DMS 273 (cell line): ENCODE results near the gene SPATC1L.
A peak's percentile ranks its signal among the peaks of the same experiment; 100 is the strongest.
"Not testable (repeated sequence)": the region's sequence is repeated elsewhere in the genome, so short reads cannot be mapped to it uniquely, and the experiment has no call there.

ENCODE experiments used
- DNase-seq: peaks from one replicate; lab custom pipeline; 2025; ENCODE audit not compliant: unreplicated experiment; lab: John Stamatoyannopoulos, UW

The SPATC1L gene

DNA sequence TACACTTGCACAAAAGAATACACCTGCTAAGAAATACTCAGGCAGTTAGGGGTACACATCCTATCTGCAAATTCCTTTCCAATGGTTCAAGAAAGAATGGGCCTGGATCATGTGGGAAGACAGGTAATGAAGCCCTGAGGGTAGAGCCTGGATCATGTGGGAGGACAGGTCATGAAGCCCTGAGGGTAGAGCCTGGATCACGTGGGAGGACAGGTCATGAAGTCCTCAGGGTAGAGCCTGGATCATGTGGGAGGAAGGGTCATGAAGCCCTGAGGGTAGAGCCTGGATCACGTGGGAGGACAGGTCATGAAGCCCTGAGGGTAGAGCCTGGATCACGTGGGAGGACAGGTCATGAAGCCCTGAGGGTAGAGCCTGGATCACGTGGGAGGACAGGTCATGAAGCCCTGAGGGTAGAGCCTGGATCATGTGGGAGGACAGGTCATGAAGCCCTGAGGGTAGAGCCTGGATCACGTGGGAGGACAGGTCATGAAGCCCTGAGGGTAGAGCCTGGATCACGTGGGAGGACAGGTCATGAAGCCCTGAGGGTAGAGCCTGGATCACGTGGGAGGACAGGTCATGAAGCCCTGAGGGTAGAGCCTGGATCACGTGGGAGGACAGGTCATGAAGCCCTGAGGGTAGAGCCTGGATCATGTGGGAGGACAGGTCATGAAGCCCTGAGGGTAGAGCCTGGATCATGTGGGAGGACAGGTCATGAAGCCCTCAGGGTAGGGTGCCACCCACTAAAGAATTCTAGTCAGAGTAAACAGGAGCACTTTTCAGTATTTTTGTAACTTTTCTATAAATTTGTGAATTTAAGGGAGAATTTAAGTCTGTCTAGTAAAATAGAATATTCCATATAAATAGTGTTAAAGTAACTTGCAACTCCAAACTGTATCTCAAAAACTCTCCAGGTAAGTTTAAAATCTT is 16.9 kb upstream of the SPATC1L start:
- not testable (repeated sequence) for DNase-seq

DNA sequence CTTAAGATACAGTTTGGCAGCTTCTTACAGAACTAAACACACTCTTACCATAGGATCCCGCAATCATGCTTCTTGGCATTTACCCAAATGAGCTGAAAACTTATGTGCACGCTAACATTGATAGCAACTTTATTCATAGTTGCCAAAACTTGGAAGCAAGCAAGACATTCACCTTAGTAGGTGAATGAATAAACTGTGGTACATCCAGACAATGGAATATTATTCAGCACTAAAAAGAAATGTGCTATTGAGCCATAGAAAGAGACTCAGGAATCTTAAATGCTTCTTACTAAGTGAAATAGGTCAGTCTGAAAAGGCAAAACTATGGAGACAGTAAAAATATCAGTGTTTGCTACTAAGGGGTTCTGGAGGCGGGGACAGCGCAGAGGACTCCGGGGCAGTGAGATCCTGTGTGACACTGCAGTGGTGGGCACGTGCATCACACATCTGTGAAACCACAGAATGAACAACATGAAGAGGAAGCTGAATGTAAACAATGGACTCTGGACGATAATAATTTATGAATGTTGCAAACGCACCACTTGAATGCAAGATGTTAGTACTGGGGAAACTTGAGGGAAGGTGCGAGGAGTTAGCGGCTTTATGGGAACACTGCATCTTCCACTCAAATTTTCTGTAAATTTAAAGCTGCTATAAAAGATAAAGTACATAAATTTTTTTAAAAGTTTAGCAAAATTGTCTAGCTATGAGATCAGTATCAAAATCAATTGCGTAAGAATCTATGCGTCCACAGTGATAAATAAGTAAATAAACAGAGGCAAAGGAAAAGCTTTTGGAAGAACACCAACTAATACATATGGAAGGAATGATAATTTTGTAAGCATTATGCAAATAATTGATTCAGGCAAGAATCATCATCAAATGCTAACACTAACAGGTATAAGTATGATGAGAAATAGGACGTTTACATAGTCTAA is 15.4 kb upstream of the SPATC1L start:
- no peak for DNase-seq

DNA sequence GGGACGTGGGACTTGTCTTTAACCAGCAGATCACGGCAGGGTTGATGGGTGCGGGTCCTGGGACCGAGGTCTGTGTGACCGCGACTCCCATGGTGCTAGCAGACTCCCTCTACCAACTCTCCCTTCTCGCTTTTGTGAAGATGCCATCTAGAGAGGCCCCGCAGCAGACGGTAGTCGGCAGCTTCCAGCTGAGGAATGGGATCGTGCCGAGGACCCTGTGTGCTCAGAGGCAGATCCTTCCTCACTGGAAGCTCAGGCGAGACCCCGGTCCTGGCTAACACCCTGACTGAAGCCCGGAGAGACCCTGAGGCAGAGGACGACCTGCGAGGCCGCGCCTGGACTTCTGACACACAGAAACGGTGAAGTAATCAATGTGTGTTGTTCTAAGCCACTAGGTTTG is 12.5 kb upstream of the SPATC1L start:
- DNase-seq = no peak

DNA sequence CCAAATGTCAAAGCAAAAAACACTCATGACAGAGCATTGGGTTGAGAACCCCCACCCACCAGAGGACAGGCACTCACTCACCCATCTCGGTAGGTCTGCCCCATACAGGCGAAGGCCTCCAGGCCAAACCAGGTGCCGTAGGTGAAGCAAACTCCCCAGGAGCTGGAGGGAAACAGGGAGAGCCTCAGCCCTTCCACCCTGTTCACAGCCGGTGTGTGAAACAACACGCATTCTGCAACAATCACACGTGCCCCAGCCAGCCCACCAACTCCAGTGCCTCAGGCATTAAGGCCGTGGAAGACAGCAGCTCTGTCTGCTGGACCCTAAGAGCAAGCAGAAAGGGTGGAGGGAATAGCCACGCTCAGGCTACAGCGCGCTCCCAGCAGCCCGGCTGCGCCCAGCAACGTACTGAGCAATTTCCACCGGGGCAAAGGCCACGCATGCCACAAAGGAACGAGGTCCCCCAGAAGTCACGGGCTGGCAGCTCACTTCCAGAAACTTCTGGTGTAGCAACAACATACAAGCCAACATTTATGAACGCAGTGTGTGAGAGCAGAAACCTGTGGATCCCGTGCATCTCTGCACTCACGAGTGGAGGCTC is 11.4 kb upstream of the SPATC1L start:
- DNase-seq = no peak

DNA sequence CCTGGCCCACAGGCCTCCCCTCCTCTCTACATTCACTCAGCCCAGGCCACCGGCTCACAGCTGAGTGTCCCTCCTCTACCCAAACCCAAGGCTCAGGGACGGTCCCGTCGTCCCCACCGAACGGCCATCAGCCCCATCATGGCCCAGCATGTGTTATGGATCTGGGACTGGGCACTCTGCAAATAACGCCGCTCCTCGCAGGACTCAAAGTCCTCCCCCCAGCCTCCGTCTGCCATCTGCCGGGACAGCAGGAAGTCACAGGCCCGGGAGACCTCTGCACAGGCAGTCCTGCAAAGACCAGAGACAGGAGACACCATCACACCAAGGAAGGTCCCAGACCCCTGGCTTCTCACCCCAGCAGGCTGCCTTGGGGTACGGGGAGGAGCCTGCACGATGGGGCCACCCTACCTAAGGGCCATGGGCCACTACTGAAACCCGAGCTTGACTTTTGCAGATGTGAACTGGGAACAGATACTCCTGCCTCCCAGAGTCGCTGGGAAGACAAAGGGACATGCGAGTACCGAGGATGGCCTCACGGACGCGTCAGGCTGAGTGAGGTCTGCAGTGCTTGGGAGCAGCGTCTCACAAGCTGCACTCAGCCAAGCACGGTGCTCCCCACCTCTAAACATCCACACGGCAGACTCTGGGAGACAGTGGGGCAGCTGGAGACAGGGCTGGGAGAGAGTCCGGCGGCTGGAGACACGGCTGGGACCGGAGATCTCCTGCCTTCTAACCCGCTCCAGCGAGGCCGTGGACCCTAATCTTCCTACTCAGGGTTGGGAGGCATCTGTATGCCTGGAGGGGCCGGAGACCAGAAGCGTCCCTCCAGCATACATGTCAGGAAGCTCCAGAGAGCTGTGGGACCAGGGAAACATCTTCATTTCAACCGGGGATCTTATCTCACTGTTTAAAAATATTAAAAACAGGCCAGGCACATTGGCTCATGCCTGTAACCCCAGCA is 10.4 kb upstream of the SPATC1L start:
- no peak for DNase-seq

DNA sequence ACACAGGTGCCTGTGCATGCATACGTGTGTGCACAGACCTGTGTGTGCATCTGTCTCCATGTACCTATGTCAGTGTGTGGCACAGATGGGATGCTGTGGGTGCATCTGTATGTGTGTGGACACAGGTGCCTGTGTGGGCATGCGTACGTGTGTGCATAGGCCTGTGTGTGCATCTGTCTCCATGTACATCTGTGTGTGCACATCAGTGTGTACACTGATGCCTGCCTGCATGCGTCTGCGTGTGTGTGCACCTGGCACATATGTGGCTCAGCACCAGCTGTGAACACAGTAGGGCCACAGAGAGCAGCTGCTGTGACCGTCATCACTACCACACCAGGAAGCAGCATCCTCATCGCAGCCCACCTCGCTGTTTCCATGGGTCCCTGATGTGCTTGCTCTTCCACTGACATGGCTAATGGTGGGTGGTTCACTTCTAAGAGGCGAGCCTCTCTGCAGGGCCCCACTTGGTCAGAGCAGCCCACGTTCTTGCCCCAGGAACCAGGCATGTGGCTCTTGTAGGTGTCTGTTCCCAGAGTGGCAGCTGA is 9.6 kb upstream of the SPATC1L start:
- DNase-seq = no peak

DNA sequence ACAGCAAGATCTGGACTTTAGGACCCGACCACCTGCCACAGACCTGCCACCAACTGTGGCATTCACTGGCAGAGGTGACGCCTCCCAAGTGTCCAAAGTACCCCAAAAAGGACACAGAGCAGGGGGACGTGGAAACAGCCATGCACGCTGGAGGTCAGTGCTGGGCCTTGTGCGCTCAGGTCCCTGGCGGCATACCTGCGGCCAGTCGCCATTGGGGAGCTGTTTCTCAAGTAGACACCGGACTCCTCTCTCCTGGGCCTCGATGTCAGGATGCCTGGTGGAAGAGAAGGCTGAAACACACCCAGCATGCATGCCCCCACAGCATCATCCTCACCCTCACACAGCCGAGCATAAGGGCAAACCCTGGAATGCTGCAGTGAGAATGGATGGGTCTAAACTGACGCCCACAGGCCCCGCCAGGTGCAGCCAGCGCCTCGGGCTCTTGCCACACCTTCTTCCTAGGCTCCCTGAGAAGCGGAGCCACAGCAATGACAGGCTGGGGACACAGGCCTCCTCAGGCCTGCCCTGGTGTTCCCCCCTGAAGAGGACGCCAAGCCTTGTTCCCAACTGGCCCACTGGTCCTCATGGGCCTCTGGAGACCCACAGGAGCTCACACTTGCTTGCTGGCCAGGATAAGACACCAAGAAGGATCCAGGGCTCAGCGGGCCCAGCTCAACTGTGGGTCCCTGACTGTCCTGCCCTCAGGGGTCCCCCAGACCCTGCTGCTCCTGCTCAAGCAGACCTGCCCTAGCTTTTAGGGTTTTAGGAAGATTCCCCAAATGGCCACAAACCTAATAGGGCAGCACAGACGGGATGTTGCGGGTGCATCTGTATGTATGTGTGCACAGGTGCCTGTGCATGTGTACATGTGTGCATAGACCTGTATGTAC is 7.7 kb upstream of the SPATC1L start:
- no peak for DNase-seq

DNA sequence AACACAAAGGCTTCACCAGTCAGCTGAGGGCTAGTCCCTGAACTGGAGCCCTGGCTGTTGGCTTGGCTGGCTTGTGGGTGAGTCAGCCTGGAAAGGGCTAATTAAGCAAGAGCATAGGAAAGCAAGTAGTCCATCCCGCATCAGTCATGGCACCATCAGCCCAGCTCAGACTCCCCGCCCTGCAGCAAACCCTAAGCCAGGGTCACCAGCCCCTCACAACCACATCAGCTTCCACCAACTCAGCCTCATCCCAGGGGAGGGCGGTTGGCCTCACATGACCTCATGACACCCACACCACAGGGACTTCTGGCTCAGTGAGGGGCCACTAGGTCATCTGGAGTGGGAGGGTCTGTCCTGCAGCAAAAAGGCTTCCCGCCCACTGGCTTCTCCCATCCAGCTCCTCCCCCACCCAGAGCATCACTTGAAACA is 7.0 kb upstream of the SPATC1L start:
- no peak for DNase-seq

DNA sequence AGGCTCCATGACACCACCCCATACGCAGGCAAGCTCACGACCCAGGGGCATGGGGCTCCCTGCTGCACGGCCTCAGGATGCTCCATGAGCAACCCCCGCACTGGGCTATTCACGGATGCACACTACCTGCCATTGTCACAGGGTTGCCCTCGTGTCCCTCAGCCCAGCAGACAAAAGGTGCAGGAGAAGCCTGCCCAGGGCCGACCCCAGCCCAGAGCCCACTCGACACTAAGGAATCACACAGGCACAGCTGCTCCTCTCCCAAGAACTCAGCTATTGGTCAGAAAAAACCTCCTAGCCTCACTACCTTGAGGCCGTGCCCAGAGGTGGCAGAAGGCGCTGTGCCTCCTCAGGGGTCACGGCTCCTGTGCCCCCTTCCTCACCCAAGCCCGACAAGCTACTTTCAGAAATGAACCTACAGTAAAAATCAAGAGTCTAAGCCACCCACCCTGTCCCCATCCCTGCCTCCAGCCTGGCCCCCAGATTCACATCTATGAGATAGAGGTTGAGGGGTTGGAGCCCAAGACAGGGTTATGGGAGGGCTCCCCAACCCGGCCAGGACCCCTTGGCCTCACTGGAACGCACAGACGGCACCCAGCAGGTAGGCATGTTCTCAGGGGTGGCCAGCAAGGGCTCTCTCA is 6.4 kb upstream of the SPATC1L start:
- DNase-seq = no peak

DNA sequence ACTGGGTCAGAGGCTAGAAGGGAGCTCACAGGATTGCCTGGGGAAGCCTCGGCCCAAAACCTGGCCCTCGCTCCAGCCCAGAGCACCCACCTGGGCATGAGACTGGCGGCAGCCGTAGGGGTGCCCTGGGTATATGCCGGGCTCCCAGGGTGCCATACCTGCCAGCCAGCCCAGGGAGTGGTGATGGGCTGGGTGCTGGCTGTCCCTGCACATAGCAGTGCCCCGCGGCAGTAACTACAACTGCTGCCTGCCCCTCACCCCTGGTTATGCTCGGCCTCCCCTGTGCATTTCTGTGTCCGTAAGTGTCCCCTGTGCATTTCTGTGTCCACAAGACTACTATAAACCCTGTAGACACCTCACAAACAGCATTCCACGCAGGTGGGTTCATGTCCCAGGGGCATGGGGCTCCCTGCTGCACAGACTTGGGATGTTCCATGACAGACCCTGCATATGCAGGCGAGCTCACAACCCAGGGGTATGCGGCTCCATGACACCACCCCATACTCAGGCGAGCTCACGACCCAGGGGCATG is 5.8 kb upstream of the SPATC1L start:
- DNase-seq = no peak

DNA sequence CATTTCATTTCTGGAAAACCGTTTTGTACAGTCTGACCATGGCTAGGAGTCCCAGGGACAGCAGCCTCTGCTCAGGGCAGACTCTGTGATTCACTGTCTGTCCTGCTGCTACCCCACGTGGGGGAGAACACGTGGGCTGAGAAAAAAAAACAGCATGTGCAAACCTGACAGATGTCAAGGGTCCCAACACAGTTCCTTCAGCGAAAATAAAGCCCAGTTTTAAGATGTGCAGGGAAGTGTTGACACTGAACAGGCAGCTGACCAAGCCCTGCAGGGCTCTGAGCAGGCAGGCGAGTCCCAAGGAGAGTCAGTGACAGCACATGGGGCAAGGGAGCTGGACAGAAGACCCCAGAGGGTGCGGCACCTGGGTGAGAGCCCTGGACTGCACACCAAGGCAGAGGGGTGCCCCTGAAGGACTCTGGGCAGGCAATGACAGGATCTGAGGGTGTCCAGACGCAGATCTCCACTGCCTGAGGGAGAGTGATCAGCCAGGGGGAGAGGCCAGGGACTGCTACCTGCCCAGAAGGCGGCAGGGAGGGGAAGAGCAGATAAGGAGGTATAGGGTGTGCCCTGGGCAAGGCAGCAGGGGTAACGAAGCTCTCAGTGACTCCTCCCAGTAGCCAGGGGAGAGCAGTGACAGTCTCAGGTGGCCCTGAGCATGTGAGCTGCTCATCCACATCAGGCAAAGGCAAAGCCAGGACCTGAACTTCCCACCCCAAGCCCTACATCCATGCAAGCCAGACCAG is 5.1 kb upstream of the SPATC1L start:
- peak; percentile 60 for DNase-seq

DNA sequence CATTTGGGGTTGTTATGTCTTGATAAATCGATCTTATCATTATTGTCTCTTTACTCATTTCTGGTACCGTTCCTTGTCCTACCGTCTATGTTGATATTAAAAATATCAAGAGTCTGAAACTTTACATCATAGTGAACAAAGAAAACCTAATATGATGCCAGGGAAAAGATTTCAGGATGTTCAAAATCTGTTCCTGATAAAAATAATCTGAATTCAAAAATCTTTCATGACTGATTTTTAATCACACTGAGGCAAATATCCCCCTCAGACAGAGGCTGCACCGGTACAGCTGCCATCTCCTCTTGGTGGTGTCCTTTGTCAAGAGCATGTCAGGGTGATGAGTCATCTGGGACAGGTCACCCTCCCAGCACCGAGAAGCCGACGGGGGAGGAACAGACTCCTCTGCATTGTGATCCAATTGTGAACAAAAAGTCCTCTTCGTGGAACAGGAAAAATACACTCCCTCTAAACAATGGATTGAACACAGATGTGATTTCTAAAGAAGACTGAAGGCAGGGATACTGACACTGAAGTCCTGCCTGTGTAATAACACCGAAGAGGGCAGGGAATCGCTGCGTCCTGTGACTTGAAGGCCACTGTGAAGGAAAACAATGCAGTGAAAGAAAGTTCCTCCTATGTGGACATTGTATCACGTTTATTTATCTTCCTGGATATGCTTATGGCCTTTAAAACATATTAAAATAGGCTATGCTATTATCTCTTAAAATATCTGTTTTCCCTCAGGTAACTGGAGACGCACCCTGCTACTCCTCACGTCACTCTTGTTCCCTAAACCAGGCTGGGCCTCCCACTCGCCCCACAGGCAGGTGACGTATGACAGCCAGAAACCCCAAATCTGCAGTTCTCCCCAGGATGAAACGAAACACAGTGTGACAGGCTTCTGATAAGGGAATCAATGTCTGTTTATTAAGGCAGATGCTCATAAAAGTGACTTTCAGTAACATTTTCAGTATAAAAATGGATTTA is 4.3 kb upstream of the SPATC1L start:
- no peak for DNase-seq

DNA sequence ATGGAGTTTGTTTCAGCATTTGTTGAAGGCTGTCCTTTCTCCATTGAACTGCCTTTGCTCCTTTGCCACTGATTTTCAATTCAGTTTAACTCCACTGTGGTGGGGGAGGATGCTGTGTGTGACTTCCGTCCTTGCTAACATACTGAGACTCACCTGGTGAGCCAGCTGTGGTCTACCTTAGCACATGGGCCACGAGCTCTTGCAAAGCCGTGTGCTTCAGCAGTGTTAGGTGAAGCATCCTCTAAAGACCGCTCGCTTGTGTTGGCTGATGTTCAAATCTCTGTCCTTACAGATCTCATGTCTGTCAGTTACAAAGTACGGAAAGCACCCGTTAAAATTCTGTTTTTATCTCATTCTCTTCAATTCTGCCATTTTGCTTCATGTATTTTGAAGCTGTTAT is 3.6 kb upstream of the SPATC1L start:
- no peak for DNase-seq

DNA sequence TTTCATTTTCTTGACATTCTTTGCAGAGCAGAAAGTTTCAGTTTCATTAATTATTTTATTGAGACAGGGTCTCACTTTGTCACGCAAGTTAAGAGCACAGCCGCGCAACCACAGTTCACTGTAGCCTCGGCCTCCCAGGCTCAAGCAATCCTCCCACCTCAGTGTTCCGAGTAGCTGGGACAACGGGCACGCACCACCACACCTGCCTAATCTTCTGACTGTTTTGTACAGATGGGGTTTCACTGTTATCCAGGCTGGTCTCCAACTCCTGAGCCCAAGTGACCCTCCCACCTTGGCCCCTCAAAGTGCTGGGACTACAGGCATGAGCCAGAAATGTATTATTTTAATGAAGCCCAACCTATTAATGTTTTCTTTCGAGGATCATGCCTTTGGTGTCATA is 3.0 kb upstream of the SPATC1L start:
- no peak for DNase-seq

DNA sequence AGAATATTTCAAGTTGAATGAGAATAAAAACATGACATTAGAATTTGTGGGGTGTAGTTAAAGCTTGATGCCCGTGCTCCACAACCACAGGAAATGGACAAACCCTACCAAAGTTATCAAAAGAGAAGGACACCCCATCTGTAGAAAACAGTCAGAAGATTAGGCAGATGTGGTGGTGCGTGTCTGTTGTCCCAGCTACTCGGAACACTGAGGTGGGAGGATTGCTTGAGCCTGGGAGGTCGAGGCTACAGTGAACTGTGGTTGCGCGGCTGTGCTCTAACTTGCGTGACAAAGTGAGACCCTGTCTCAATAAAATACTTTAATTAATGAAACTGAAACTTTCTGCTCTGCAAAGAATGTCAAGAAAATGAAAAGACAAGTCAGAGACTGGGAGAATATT is 1.5 kb upstream of the SPATC1L start:
- DNase-seq = no peak
